ENCODE measurements around the gene TMIE. TPM values are rescaled to one million over a fixed set of nuclear protein-coding genes. Genes with fewer than 3 reads are reported as not detected.

TMIE gene
- polyA plus RNA-seq, 1 experiment: not detected

- no peak overlapping the region for H3K27ac ChIP-seq (ENCODE audit: low read depth, low read length)
- DNase-seq (ENCODE audit: low read depth, low spot score): no peak
- CTCF ChIA-PET: interaction anchor here (0.5 to 1.8 kb wide), 2 partner anchors 175 to 381 kb away, joined by 7 to 8 read pairs; no protein-coding TSS in a partner anchor
- H3K9me3 ChIP-seq (ENCODE audit: control insufficient read depth, insufficient read depth, low read length): no peaks in the 10 kb centered on the region; the same call in 1 of the 2 replicates
- POLR2A ChIA-PET: no interaction called here
- H3K27me3 ChIP-seq (ENCODE audit: control insufficient read depth, insufficient read depth, low read length): peaks cover 13% of the 10 kb centered on the region
- H3K4me3 ChIP-seq (ENCODE audit: low read depth, low read length): no peak overlapping the region
- TF ChIP-seq CTCF (IDR thresholded peaks at IDR 0.05; ENCODE audit: low read depth, low read length): no peak
Observed at GRCh38 chr3:46663591-46664135, 37.5 kb upstream of the TMIE start.

GRCh38 chr3:46664188-46664970 lies 36.8 kb upstream of the TMIE start:
- TF ChIP-seq CTCF (IDR thresholded peaks at IDR 0.05; ENCODE audit: low read depth, low read length): no peak
- Histone ChIP-seq H3K27me3 (ENCODE audit: control insufficient read depth, insufficient read depth, low read length) (peaks cover 13% of the 10 kb centered on the region), H3K4me3 (ENCODE audit: low read depth, low read length) (no peak overlapping the region), H3K9me3 (ENCODE audit: control insufficient read depth, insufficient read depth, low read length) (no peaks in the 10 kb centered on the region; the same call in 1 of the 2 replicates), H3K27ac (ENCODE audit: low read depth, low read length) (peak overlapping the region; percentile 21)
- no peak for DNase-seq (ENCODE audit: low read depth, low spot score)
- ChIA-PET CTCF (interaction anchor here (0.5 to 1.8 kb wide), 2 partner anchors 176 to 380 kb away, joined by 7 to 8 read pairs; no protein-coding TSS in a partner anchor), POLR2A (no interaction called here)

GRCh38 chr3:46664971-46665762 lies 36.0 kb upstream of the TMIE start:
- CTCF ChIA-PET: no interaction called here
- no peak for DNase-seq (ENCODE audit: low read depth, low spot score)

GRCh38 chr3:46665763-46666452 lies 35.3 kb upstream of the TMIE start:
- no peak for DNase-seq (ENCODE audit: low read depth, low spot score)
- ChIA-PET CTCF (no interaction called here), POLR2A (no interaction called here)
- TF ChIP-seq CTCF (IDR thresholded peaks at IDR 0.05; ENCODE audit: low read depth, low read length): no peak
- Histone ChIP-seq H3K4me3 (ENCODE audit: low read depth, low read length) (no peak overlapping the region), H3K27me3 (ENCODE audit: control insufficient read depth, insufficient read depth, low read length) (peaks cover 7% of the 10 kb centered on the region), H3K27ac (ENCODE audit: low read depth, low read length) (no peak overlapping the region), H3K9me3 (ENCODE audit: control insufficient read depth, insufficient read depth, low read length) (no peaks in the 10 kb centered on the region; the same call in 1 of the 2 replicates)

More at GRCh38 chr3:46664971-46665762, 36.0 kb upstream of the TMIE start:
- no peaks in the 10 kb centered on the region; the same call in 1 of the 2 replicates for H3K9me3 ChIP-seq (ENCODE audit: control insufficient read depth, insufficient read depth, low read length)
- peaks cover 10% of the 10 kb centered on the region for H3K27me3 ChIP-seq (ENCODE audit: control insufficient read depth, insufficient read depth, low read length)
- POLR2A ChIA-PET: interaction anchor here (0.6 kb wide), 1 partner anchor 577 kb away, joined by 3 read pairs; no protein-coding TSS in a partner anchor
- no peak for TF ChIP-seq CTCF (IDR thresholded peaks at IDR 0.05; ENCODE audit: low read depth, low read length)
- H3K27ac ChIP-seq (ENCODE audit: low read depth, low read length): peak overlapping the region; percentile 21
- no peak overlapping the region for H3K4me3 ChIP-seq (ENCODE audit: low read depth, low read length)
